ENCODE measurements around the gene ITGA3.

- TF ChIP-seq, protein P1, sequence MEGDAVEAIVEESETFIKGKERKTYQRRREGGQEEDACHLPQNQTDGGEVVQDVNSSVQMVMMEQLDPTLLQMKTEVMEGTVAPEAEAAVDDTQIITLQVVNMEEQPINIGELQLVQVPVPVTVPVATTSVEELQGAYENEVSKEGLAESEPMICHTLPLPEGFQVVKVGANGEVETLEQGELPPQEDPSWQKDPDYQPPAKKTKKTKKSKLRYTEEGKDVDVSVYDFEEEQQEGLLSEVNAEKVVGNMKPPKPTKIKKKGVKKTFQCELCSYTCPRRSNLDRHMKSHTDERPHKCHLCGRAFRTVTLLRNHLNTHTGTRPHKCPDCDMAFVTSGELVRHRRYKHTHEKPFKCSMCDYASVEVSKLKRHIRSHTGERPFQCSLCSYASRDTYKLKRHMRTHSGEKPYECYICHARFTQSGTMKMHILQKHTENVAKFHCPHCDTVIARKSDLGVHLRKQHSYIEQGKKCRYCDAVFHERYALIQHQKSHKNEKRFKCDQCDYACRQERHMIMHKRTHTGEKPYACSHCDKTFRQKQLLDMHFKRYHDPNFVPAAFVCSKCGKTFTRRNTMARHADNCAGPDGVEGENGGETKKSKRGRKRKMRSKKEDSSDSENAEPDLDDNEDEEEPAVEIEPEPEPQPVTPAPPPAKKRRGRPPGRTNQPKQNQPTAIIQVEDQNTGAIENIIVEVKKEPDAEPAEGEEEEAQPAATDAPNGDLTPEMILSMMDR (IDR thresholded peaks at IDR 0.05): no peak
- no peak for TF ChIP-seq EP300 (IDR thresholded peaks at IDR 0.05)
- no peak for TF ChIP-seq POLR2AphosphoS5 (IDR thresholded peaks at IDR 0.05)
Observed at GRCh38 chr17:50035421-50035879, 20.5 kb upstream of the ITGA3 start.

Measured in esophagus muscularis mucosa (tissue), 4 donors.